Heart left ventricle (tissue), 13 donors: ENCODE results near the gene ACTG2.

ENCODE experiments used
- CTCF ChIP-seq, 12 donors: fragments of 200-600 bp; sonication (generic) in 4 of 12; IDR thresholded peaks; one replicate each; pipeline versions ENCODE4 v1.5.0 to v1.8.0; 2018 to 2022; ENCODE audit warnings: antibody characterized with exemption in 12 of 12, mild to moderate bottlenecking in 5 of 12
- POLR2A ChIP-seq, 2 donors: fragments of 450-650 bp; IDR thresholded peaks; one replicate each; pipeline ENCODE4 v1.6.1; 2017; ENCODE audit warnings: antibody characterized with exemption in 2 of 2, mild to moderate bottlenecking in 2 of 2, moderate library complexity in 2 of 2
- donor health status: ischemic (EF 13 %, LVEDD 7.1; RV severe dilation, severe dysfunction).
- donor health status: DM: no; HTN: yes; CAD: no.
- donor health status: DM: no; HTN: no; CAD: no.
- donor health status: ischemic (EF 25% LVEDD 6.9; RV normal size, moderate dysfunction).
- donor health status: ischemic (EF 25% LVEDD 5.7; RV mildly dilated, moderate dysfunction).
- donor health status: ischemic (EF 35%, LVEDD 5.7; RV mildly dilated, moderate dysfunction).
- donor health status: nonischemic (EF 11% LVEDD 7.7; RV severe dilation, severe dysfunction).
- donor health status: DM: yes; HTN: yes; CAD: no.
- donor health status: PGD.
- donor health status: ischemic (EF 29% LVEDD 5.4; RV normal size, mild dysfunction).
- donor health status: nonischemic (EF 23%, LVEDD 6.1; RV moderate dilation, normal function).

GRCh38 chr2:73922681-73923080 is 29.9 kb downstream of the ACTG2 start:
- TF ChIP-seq CTCF (IDR thresholded peaks at IDR 0.05) (no peak), POLR2A (IDR thresholded peaks at IDR 0.05) (no peak)
